Esophagus muscularis mucosa (tissue), 4 donors: ENCODE data around the gene GAS2.

ENCODE experiments used
- EP300 ChIP-seq: sonication (generic); formaldehyde crosslinking; IDR thresholded peaks from one replicate; pipeline ENCODE4 v1.6.1; 2017; ENCODE audit warnings: antibody characterized with exemption
- POLR2A ChIP-seq: fragments of 450-650 bp; IDR thresholded peaks from one replicate; pipeline ENCODE4 v1.6.1; 2017; ENCODE audit warnings: antibody characterized with exemption, moderate library complexity, mild to moderate bottlenecking, low read depth
- POLR2AphosphoS5 ChIP-seq, 2 donors: sonication (generic); formaldehyde crosslinking; IDR thresholded peaks; one replicate each; pipeline ENCODE4 v1.6.1; 2017; ENCODE audit warnings: antibody characterized with exemption in 2 of 2
- TF ChIP-seq, protein P1 (sequence below), 3 experiments: fragments of 200-600 bp in 2 of 3; fragments of 450-650 bp in 1 of 3; sonication (generic) in 2 of 3; IDR thresholded peaks; one replicate each; pipeline ENCODE4 v1.5.1; 2017 to 2019; ENCODE audit warnings: antibody characterized with exemption in 3 of 3, mild to moderate bottlenecking in 2 of 3, moderate library complexity in 1 of 3

GRCh38 chr11:22774716-22775115 lies 108.3 kb downstream of the GAS2 start:
- TF ChIP-seq, protein P1, sequence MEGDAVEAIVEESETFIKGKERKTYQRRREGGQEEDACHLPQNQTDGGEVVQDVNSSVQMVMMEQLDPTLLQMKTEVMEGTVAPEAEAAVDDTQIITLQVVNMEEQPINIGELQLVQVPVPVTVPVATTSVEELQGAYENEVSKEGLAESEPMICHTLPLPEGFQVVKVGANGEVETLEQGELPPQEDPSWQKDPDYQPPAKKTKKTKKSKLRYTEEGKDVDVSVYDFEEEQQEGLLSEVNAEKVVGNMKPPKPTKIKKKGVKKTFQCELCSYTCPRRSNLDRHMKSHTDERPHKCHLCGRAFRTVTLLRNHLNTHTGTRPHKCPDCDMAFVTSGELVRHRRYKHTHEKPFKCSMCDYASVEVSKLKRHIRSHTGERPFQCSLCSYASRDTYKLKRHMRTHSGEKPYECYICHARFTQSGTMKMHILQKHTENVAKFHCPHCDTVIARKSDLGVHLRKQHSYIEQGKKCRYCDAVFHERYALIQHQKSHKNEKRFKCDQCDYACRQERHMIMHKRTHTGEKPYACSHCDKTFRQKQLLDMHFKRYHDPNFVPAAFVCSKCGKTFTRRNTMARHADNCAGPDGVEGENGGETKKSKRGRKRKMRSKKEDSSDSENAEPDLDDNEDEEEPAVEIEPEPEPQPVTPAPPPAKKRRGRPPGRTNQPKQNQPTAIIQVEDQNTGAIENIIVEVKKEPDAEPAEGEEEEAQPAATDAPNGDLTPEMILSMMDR (IDR thresholded peaks at IDR 0.05) = no peak
- TF ChIP-seq POLR2A (no peak), EP300 (no peak), POLR2AphosphoS5 (IDR thresholded peaks at IDR 0.05) (no peak)
